GM19240 (cell line): ENCODE results near the gene TBC1D9.

ENCODE experiments used
- DNase-seq: peaks from one replicate; pipeline ENCODE4 v3.0.0; 2011; ENCODE audit warnings: low spot score; ENCODE audit not compliant: insufficient read length

Gene TBC1D9

DNA sequence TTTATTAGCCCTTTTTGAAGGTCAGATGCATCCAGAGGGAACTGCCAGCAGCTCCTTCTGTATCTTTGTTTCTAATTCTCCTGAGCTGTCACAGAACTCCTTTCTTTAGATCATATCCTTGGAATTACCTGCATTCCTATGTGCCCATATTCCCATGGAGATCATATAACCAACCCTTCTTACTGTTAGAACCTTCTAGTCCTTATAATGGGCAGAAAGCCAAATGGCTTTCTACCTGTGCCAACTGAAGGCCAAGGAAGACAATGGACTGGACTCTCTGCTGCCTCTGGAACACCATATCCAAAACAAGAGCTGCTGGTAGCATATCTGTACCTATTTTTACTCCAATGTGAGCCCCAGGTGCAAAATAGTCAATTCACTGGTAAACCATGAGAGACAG, 60.7 kb downstream of the TBC1D9 start:
- DNase-seq = no peak

DNA sequence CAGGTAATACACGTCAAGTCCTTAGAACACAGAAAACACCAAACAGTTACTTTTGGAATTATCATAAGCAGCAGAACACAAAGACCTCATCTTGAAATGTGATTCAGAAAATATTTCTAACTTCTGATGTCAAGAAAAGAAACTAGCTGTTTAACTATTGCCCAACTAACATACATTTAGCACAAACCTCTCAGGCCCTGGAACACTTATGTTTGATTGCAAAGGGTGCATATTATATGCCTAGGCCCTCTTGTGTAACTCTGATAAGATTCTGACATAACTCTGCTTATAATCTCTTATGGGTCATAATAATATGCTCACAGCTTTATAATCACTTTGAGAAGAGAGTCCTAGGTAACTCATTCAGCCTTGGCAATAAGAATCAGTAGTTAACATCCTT, 62.6 kb downstream of the TBC1D9 start:
- DNase-seq = no peak

DNA sequence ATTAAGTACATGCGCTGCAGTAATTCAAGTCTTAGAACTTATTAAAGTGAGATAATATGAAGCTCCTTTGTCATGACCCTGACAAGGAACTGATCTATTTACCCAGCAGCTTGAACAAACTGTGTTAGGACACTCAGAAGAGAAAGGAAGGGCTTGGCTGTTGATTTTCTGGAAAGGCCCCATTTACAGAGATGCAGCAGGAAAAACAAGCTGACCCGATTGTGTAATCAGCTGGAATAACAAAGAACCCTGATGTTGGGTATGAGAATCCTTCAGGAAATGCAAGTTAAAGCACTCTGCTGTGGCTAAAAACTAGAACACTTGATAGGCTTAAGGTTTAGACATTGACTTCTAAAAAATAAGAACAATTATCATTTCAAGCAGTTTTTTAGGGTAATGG, 64.8 kb downstream of the TBC1D9 start:
- DNase-seq = no peak

DNA sequence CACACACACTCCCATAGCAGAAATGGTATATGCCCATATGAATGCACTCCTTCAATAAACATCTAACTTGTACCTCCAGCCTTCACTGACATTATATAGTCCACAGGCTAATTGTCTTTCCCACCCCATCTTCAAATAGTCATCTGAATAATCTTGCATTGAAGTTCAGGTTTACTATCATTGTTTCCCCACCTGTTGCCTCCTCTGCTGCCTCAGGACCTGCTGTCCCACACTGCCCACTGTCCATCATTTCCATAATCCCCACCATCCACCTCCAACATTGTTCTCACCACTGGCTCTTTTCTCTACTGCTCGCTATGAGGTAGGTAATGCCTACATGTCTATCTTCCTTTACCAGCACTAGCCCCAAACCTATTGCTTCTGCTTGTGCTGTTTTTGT, 66.1 kb downstream of the TBC1D9 start:
- DNase-seq = no peak

DNA sequence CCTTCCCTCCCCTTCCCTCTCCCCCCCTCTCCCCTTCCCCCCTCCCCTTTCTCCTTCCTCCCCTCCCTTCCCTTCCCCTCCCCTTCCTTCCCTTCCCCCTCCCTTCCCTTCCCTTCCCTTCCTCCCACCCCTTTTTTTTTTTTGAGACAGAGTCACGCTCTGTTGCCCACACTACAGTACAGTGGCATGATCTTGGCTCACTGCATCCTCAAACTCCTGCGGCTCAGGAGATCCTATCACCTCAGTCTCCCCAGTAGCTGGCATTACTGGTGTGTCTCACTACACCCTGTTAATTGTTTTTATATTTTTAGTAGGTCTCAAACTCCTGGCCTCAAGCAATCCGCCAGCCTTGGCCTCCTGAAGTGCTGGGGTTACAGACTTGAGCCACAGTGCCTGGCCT, 66.6 kb downstream of the TBC1D9 start:
- DNase-seq = no peak

DNA sequence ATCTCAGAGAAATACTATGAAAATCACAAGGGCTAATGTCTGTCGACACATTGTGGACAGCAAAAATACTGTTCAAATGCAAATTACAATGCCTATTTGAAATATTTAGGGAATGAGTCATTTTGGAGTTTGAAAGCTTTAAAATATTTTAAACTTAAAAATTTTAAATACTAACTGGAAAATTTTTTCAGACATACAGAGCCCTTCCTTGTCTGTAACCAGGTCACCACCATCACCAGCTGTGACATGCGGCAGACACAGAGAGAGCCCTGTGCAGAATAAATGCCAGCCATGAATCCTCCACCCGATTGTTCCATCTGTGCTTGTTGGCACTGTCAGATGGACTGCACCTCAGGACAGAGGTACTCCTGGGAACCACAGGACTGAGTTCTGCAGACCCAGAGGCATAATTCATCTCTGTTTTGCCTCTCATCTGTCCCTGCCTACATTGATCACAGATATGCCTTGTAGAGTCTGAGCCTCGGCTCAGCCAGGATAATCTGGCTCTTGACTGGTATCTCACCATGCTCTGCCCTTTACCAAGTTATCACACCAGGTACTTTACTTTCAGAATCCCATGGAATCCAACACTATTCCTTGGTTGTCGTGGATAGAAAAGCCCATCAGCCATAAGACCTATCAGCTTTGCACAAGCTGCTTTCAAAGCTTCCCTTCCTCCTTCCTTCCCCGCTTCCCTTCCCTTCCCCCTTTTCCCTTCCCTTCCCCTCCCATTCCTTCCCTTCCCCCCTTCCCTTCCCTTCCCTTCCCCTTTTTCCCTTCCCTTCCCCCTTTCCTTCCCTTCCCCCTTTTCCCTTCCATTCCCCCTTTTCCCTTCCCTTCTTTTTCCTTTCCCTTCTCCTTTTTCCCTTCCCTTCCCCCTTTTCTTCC, 67.2 kb downstream of the TBC1D9 start:
- no peak for DNase-seq

DNA sequence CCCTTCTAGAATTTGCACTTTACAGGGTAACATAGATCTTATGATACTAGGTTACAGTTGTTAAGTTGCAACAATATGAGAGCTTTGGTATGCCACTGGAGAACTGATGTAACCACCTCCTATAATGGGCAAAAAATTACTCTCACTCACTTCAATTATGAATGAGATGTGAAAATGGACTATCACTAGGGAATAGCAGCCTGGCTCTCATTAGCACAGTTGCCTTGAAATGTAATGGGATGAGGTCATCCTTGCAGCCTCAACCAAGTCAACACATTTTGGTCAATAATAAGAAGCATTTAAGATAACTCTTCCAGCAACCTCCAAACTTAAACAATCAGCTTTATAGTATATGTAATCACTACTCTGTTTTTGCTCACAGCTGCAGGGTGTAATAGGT, 69.4 kb downstream of the TBC1D9 start:
- DNase-seq = no peak

DNA sequence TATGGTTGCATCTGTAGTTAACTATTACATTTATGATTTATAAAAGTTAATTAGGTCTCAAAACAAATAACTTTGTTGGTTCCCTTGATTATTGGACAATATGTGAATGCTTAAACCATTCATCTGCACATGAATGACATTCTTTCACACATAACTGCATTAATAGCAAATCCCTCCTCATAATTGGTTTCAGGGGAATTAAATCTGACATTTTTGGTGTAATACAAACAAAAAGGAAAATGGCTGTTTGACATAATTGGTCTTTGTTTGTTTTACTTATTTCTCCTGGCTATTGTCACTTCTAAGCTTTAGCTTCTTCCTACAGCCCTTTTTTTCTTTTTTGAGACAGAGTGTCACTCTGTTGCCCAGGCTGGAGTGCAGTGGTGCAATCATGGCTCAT, 71.9 kb downstream of the TBC1D9 start:
- DNase-seq = no peak

DNA sequence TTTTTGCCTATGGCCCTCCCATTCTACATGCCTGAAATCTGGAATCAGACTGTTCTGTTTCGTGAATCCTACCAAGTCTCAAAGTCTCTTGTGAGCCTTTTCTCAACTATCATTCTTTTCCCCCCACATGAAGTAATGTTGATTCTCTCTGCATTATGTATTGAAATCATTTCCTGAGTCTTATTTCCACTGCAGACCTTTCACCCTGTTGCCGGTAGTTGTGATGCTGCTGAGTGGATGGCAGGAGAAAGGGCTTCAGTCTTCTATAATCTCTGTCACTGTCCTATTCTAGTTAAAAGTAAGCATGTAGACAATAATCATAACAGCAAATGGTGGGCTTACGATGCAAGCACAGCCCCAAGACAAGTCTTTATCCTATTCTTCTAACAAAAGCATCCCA, 75.0 kb downstream of the TBC1D9 start:
- DNase-seq = no peak

DNA sequence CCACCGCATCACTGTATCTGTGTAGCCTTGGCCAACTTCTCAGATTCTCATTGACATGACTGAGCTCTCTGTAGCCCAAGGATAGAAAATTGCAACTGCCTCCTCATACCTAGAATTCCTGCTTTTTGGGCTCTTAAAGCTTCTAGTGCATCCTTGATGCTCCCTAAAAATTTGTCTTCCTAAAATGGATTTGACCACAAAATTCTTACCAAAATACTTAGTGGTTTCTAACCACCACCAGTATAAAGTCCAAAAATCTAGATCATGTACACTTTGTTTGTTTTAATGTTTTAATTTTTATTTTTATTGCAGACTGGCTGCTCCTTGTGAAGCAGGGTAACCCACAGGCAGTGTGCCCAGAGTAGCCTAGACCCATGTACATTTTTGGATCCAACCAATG, 75.5 kb downstream of the TBC1D9 start:
- DNase-seq = no peak

DNA sequence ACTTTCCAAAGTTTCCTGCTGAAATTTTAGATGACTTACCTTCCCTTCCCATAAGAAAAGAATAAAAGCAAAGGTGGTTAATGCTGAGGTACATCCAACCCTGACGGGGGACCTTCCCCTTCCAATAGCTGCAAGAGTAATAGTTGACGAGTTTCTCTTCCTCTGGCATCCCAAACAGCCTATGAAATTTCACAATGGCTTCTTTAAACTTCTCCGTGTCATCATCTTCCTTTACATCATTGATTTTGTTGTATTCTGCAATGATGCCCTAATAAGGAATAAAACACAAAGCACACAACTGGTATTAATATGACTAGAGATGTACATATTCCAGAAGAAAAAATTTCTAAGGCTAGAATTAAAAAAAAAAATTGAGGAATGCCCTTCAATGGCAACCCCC, 76.6 kb downstream of the TBC1D9 start:
- DNase-seq = no peak

DNA sequence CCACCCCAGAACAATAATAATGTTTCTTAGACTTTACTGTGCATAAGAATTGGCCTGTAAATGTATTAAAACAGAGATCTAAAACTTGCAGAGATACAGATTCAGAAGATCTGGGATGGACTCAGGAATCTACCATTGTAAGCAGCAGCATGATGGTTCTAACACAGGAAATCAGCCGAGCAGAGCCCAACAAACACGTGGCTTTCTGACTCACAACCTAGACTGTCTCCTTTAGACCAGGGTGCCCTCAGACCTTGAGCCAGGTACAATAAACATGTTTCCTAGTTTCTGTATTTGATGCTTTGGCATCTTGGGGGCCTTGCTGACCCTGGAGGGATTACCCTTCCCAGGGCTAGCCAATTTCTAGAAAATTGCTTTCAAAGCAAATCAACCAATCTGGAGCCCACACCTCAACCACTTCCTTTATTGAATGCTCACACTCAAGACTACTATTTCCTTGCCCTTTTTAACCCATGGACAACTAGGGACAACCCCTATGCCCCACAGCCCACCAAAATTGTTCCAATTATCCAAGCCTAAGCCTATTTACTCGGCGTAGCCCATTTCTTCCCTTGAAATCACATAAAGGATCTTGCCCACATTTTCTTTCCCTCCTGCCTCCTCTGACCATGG, 80.5 kb downstream of the TBC1D9 start:
- DNase-seq = no peak

DNA sequence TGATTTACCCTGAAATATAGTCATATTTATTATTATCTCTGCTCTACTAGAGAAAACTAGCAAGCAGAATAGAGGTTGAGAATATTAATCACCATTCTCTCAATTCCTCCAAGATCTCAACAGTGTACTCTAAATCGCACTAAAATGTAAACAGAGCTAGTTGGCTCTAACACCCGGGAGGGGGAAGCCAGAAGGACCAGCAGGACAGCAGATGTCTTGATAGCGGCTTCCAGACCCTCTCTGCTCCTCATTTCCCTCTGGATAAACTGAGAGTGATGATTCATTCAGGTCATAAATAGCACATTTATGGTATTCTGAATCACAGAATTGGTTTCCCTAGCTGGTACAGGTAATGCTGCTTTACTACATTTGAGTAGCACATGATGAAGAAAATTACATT, 82.5 kb downstream of the TBC1D9 start:
- DNase-seq = no peak

DNA sequence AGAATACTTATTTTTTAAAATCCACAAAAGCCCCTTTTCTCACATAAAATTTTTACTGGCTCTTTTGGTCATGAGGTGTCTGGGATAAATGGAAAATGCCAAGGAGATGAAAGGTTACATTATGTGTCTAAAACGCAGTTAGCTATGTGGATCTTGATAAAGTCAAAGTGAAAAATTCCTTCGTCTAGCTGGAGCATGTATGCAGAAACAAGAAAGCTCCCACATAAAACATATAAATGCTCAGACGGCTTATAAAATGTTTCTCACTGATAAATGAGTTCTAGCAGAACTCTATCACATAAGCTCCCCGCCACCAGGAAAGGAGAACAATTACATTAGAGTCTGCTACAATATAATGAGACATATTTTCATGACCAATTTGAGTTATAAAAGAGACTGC, 83.8 kb downstream of the TBC1D9 start:
- no peak for DNase-seq

DNA sequence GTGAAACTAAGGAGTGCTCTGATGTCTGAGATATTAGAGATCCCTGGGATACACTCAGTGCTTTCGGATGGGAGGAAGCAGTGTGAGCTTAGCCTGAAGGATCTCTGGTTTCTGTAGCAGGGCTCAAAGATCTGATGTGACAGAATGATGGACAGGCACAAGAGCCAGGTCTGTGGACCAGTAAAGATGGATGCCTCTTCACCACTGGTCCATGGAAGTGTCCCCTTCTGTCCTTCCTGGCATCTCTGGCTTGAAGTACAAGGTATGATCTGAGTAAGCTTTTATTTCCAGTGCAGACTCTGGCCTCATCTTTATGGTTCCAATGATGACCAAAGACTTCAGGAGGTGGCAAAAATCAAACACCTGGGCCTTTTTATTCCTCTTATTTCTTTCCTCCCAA, 88.1 kb downstream of the TBC1D9 start:
- DNase-seq = no peak

DNA sequence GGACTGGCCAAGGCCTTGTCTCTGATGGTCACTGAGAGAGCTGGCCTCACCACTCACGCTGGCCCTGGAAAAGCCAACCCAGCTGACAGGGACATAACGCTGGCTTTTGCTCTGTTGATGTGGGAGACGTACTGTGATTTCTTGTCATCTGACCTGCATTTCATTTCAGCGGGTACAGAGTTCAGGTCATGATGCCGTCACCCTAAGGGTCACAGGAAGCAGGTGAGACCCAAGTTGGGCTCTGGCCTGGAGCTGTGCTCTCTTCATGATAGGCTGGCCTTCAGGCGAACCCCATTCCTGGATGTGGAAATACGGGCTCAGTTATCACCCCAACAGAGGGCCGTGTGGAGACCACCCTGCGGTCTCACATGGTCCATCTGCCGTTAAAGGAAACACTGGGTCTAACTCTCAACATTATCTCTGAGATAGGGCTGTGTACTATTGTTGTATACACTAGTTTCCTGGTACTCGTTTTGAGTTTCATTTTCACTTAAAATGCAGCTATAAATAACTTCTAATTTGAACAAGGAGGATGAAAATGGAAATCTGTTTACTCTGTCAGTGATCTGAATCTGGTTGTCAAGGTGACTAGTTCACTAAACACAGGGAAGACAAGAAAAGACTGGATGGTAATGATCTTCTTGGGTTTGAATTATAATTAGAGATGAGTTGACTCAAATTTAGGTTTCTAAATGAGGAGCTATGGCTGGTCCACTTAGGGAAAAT, 89.1 kb downstream of the TBC1D9 start:
- no peak for DNase-seq

DNA sequence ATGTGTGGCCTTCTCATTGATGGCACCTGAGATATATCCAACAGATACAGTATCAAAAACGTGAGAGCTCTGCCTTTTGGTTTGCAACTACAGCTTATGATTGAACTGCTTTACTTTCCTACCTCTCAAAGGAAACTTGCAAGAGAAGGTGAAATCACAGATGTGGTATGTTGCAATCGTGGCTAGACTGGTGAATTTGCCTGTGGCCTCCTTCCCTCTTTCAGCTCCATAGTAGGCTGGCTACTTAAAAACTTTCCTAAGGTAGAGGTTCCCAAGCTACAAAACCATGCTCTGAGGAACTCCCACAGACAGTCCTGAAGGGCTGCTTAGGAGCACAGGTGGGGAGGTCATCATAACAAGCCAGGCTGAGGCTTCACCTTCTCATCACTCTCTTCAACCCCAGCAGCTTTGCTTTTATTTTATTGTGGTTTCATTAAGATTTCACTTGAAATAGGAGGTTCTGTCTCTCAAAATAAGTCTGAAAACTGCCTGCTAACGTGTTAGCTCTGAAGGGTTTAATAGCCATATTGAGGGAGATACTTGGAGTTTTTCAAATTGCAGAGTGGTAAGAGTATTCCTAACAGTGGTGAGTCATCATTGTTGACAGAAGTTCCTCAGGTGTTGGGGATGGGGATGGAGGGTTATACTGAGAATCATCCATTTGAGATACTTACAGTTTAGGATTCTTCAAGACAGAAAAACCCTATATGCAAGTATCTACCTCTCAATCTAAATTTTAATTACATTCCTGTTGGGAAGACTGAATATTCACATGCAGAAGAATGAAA, 93.9 kb downstream of the TBC1D9 start:
- DNase-seq = no peak

DNA sequence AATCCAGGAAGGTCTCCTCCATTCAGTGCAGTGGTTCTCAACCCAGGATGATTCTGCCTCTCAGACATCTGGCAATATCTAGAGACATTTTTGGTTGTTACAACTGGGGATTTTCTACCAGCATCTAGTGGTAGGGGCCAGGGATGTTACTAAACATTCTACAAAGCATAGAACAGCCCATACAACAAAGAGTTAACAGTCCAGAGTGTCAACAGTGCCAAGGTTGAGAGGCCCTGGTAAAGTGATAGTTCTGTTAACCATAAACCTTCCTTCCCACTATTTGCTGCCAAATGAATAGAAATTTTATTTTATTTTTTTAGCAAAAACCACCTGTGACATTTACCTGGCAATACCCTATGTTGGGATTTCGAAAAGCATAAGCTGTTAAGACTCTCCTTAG, 94.6 kb downstream of the TBC1D9 start:
- DNase-seq = no peak

DNA sequence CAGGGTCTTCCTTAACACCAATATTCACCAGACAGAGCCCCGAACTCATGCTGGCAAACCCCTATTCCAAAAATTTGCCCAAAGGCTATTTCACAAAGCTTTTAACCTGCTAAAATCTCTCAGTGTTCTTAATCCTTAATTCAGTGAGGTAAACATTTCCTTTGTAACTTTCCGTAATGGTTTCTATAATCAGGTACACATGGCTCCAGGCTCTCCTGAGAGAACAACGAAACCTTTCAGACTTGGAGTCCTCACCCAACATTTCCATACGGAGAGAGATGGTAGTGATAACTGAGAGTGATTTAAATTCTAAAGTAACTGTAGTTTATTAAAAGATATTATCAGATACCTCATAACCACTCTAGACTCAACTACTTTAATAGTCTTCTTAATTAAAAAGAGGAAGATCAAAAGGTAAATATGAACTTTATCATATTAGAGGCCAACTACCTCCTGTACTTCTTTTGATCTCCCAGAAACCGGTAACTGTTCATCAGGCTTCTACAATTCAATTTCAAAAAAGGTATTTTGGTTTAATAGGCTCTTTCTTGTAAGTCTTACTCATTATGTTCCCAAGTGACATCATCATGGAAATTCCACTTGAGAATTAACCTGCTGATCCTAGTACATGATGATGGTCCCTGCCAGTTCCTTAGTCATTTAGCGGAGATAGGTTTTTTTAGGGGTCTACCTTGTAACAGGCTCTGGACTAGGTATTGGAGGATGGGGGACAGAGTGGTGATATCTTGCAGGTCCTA, 96.1 kb downstream of the TBC1D9 start:
- DNase-seq = no peak

DNA sequence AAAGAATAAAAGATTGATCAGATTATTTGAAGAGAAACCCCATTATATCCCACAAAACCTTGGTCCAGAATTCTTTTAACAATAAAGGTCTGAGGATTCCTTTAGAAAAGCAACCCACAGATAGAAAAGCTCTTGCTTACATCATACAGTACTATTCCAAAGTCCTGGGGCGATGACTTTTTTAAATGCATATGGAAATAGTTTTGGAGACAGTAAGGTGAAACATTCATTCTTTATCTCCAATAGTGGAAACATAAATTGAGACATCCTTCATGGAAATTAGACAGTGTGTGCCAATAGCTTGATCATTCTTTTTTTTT, 101.7 kb downstream of the TBC1D9 start:
- DNase-seq = no peak
